T-cell (primary cell): ENCODE measurements around the gene TMEFF1. TPM values are rescaled to one million over a fixed set of nuclear protein-coding genes. Genes with fewer than 3 reads are reported as not detected.

Experiments used
- ATAC-seq, 4 experiments: fragments of 200-7000 bp in 3 of 4; fragments of 150-1000 bp in 1 of 4; cut with Tn5 transposase; replicated peaks in 1 of 4; 1 replicate in 3 of 4; 2 replicates in 1 of 4; pipeline ENCODE4 v1.10.0; 2021; ENCODE audit warnings: moderate library complexity in 3 of 4, mild to moderate bottlenecking in 2 of 4, moderate number of reproducible peaks in 1 of 4
- CTCF ChIA-PET, 2 donors: fragments of 300-600 bp; sonication (Branson Sonifier 250); formaldehyde crosslinking; loops; one replicate each; lab custom pipeline; 2022; ENCODE audit warnings: antibody characterized with exemption in 2 of 2; lab: Charles Lee
- POLR2A ChIA-PET, 2 donors: fragments of 300-600 bp; sonication (Branson Sonifier 250); formaldehyde crosslinking; loops; one replicate each; lab custom pipeline; 2022; ENCODE audit warnings: antibody characterized with exemption in 2 of 2; lab: Charles Lee
- DNase-seq, 35 experiments: peaks; one replicate each; pipeline versions ENCODE4 v3.0.0 to v3.0.0-alpha.2; 2013 to 2023
- H3K27ac ChIP-seq: one replicate; pipeline ENCODE4 v1.5.1; 2013; ENCODE audit warnings: low read length
- H3K27me3 ChIP-seq, 2 experiments: replicated peaks in 1 of 2; 1 replicate in 1 of 2; 2 replicates in 1 of 2; pipeline versions ENCODE4 v1.6.1 to v1.7.0; 2013; ENCODE audit warnings: low read length in 1 of 2, mixed read lengths in 1 of 2; ENCODE audit not compliant: control insufficient read depth in 2 of 2, insufficient read depth in 2 of 2; ENCODE audit errors: extremely low read depth in 1 of 2
- H3K36me3 ChIP-seq, 2 donors: 1 replicate in 1 of 2; 2 replicates in 1 of 2; pipeline versions ENCODE4 v1.6.1 to v1.7.0; 2013; ENCODE audit warnings: low read length in 1 of 2; ENCODE audit not compliant: control insufficient read depth in 2 of 2, insufficient read depth in 1 of 2; ENCODE audit errors: extremely low read depth in 1 of 2
- H3K4me1 ChIP-seq, 2 experiments: 1 replicate in 1 of 2; 2 replicates in 1 of 2; pipeline versions ENCODE4 v1.6.1 to v1.7.0; 2013; ENCODE audit warnings: low read length in 2 of 2, mixed read lengths in 1 of 2; ENCODE audit not compliant: insufficient read depth in 2 of 2, control insufficient read depth in 1 of 2; ENCODE audit errors: extremely low read depth in 1 of 2
- H3K4me3 ChIP-seq, 2 donors: 1 replicate in 1 of 2; 2 replicates in 1 of 2; pipeline versions ENCODE4 v1.5.1 to v1.7.0; 2013; ENCODE audit warnings: mild to moderate bottlenecking in 2 of 2, low read length in 1 of 2, moderate library complexity in 1 of 2; ENCODE audit not compliant: control insufficient read depth in 1 of 2; ENCODE audit errors: extremely low read depth in 1 of 2
- H3K9me3 ChIP-seq: 2 replicates; pipeline ENCODE4 v1.7.0; 2013
- H3K27ac Mint-ChIP-seq, 2 donors: one replicate each; pipeline ENCODE4 v1.8.0; 2020 to 2021; ENCODE audit warnings: mild to moderate bottlenecking in 2 of 2, mixed read lengths in 2 of 2
- H3K27me3 Mint-ChIP-seq, 2 donors: one replicate each; pipeline ENCODE4 v1.8.0; 2021 to 2022; ENCODE audit warnings: mixed read lengths in 2 of 2
- H3K36me3 Mint-ChIP-seq: one replicate; pipeline ENCODE4 v1.8.0; 2021; ENCODE audit warnings: mixed read lengths
- H3K4me1 Mint-ChIP-seq, 3 donors: one replicate each; pipeline ENCODE4 v1.8.0; 2020 to 2022; ENCODE audit warnings: mixed read lengths in 3 of 3, mild to moderate bottlenecking in 1 of 3
- H3K4me3 Mint-ChIP-seq, 3 donors: one replicate each; pipeline ENCODE4 v1.8.0; 2020 to 2022; ENCODE audit warnings: mild to moderate bottlenecking in 3 of 3, mixed read lengths in 3 of 3, moderate library complexity in 3 of 3
- H3K9me3 Mint-ChIP-seq, 3 donors: one replicate each; pipeline ENCODE4 v1.8.0; 2020 to 2022; ENCODE audit warnings: mixed read lengths in 3 of 3
- WGBS: methylation state at CpG from one replicate; pipeline ENCODE4 v1.1.5; 2013; ENCODE audit warnings: missing lambda C conversion rate; ENCODE audit not compliant: insufficient coverage; 5-methylcytosine and 5-hydroxymethylcytosine counted together
- total RNA-seq, 35 experiments: library from RNA in 6 of 35; stranded (reverse) in 6 of 35; fragments of 120-200 nt in 1 of 35; gene quantifications; one replicate each; pipeline versions ENCODE4 v1.2.1 to v1.2.4 and lab custom pipeline; 2013 to 2026

The TMEFF1 gene
- total RNA-seq, 5 donors from 2014 or later (not counting 1 experiment from before 2014, with no cell fraction given) = 0.22 to 0.26 TPM; not detected in 3

DNA sequence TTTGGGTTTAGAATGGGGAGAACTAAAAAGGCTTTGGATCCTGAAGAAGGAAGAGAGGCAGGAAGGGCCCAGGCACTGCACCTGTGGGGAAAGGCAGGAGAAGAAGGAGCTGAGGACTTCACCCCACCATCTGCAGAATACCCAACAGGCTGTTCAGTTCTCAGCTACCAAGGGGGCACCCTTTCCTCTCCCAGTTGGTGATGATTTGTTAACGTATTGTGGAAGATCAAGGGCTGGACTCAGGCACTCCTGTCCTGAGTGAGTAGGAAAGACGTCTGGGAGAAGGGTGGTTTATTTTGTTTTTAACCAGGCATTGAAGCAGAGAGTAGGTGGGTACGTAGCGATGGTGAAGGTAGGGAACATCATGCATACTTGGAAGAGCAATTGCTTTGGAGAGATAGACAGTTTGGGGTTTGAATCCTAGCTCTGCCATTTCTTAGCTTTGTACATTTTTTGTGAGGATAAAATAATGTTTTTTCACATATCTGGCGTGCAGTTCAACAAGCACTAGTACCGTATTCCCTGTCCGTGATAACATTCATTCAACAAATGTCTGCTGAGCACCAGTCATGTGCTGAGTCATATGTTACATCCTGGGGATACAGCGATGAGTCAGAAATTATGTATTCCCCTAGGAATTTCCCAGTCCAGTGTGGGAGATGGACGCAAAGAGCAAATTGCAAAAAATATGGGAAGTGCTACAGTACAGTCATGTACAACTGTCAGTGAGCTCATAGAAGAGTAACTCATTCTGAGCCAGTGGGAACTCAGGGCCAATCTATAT, 43.9 kb upstream of the TMEFF1 start:
- Histone ChIP-seq H3K27ac (no peak overlapping the region), H3K4me3 (no peak overlapping the region), H3K36me3 (no peaks in the 10 kb centered on the region), H3K9me3 (no peaks in the 10 kb centered on the region), H3K27me3 (peaks cover 0 to 3% of the 10 kb centered on the region in 2 experiments), H3K4me1 (peaks cover 5 to 15% of the 10 kb centered on the region in 2 experiments)
- Mint-ChIP-seq H3K9me3 (no peaks in the 10 kb centered on the region), H3K36me3 (no peaks in the 10 kb centered on the region), H3K27ac (peak overlapping the region in 1 of 2 donors; percentile 79), H3K27me3 (no peaks in the 10 kb centered on the region), H3K4me1 (peaks cover 36 to 50% (median 43%) of the 10 kb centered on the region in 3 donors), H3K4me3 (peak overlapping the region in 1 of 3 donors; percentile 26)
- ChIA-PET CTCF (interaction anchor here in 1 of 2 donors (1.1 kb wide), 1 partner anchor 9 kb away, joined by 5 read pairs; no protein-coding TSS in a partner anchor), POLR2A (interaction anchor here in 1 of 2 donors (0.7 kb wide), 1 partner anchor 546 kb away, joined by 3 read pairs; no protein-coding TSS in a partner anchor)
- DNase-seq = no peak
- WGBS = 94% methylated on average over 7 of the region's 9 CpGs
- ATAC-seq = no peak

DNA sequence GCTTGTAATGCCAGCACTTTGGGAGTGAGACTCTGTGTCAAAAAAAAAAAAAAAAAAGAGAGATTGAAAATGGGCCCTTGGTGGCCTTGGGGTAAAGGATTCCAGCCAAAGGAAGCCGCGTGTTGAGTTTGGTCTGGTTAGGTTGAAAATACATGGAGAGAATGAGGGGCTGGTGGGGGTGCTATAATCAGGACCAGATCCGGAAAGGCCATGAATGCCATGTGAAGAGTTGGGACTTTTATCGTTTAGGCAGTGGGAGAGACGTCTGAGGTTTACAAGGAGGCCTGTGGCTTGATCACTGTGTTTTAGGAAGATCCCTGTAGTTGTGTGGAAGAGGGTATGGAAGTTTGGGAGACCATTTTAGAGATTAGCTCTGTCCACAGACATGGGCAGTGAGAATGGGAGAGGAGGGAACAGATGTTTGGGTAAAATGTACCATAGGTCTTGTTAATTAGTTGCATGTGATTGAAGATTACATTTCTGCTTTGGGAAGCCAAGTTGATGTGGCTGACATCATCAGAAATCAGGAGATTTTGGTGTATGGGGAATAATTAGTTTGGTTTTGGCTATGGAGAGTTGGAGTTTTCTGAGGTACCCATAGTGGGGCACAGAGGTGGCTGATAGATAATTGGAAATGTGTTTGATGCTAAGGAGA, 42.5 kb upstream of the TMEFF1 start:
- no peaks in the 10 kb centered on the region for H3K9me3 ChIP-seq
- H3K27me3 ChIP-seq = peaks cover 0 to 3% of the 10 kb centered on the region in 2 experiments
- peak overlapping the region in 1 of 2 donors; percentile 4 for H3K27ac Mint-ChIP-seq
- H3K4me1 ChIP-seq = peaks cover 5 to 15% of the 10 kb centered on the region in 2 experiments
- ChIA-PET POLR2A (interaction anchor here (0.6 to 0.7 kb wide), 2 partner anchors 335 to 970 kb away, joined by 4 to 10 read pairs; no protein-coding TSS in a partner anchor), CTCF (interaction anchor here (0.6 to 0.7 kb wide), 4 partner anchors 88 to 1308 kb away, joined by 3 to 4 read pairs (median 3); no protein-coding TSS in a partner anchor)
- ATAC-seq (no peak), DNase-seq (no peak)
- no peaks in the 10 kb centered on the region for H3K9me3 Mint-ChIP-seq
- no peak overlapping the region for H3K27ac ChIP-seq
- no peak overlapping the region for H3K4me3 ChIP-seq
- H3K4me1 Mint-ChIP-seq = peaks cover 36 to 51% (median 43%) of the 10 kb centered on the region in 3 donors
- no peaks in the 10 kb centered on the region for H3K27me3 Mint-ChIP-seq
- H3K36me3 Mint-ChIP-seq = no peaks in the 10 kb centered on the region
- no peak overlapping the region for H3K4me3 Mint-ChIP-seq
- no peaks in the 10 kb centered on the region for H3K36me3 ChIP-seq
- WGBS = 100% methylated on average over 2 of the region's 5 CpGs

DNA sequence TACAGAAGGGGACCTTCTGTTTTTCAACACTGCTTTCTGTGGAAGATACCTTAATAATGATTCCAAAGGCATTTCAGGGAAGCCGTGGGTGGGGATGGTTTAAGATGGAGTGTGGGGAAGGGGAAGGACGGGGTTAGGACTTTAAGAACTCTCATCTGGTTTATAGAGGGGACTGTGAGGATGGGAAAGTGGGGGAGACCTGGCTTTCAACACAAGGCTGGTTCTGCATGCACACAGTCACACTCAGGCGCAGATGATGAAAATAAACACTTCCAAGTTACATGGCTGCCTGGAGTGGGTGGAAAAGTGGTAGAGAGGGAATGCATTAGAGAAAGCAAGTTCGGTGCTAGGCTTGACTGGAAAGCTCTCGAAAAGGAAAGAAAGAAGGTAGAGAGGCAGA, 41.1 kb upstream of the TMEFF1 start:
- ATAC-seq = no peak
- Mint-ChIP-seq H3K4me3 (no peak overlapping the region), H3K36me3 (peaks cover 2% of the 10 kb centered on the region), H3K27ac (no peak overlapping the region), H3K4me1 (peaks cover 26 to 37% (median 31%) of the 10 kb centered on the region in 3 donors), H3K9me3 (peaks cover 0 to 3% (median 0%) of the 10 kb centered on the region in 3 donors), H3K27me3 (no peaks in the 10 kb centered on the region)
- H3K9me3 ChIP-seq = no peaks in the 10 kb centered on the region
- 89% methylated on average over 3 of the region's 5 CpGs for WGBS
- no peak overlapping the region for H3K4me3 ChIP-seq
- no peaks in the 10 kb centered on the region for H3K27me3 ChIP-seq
- POLR2A ChIA-PET = no interaction called here
- no peak for DNase-seq
- CTCF ChIA-PET = no interaction called here
- H3K4me1 ChIP-seq = peaks cover 5 to 9% of the 10 kb centered on the region in 2 experiments
- no peaks in the 10 kb centered on the region for H3K36me3 ChIP-seq
- H3K27ac ChIP-seq = no peak overlapping the region

DNA sequence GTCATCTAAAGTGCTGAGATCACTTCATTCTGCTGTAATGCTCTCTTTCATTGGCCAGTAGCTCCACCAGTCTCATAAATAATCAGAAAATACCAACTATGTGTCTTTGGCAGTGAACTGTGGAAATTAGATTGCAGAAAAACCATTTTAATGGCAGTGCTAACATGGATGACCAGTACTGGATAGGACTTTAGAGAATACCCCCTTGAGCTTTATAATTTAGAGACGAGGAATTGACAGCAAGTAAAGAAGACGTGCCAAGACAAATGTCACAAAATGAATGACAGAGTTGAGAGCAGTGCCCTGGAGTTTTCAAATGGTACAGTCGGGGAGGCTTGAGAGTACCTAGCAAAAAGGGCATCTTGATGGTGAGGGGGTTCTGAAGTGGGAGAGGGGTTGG, 40.2 kb upstream of the TMEFF1 start:
- no peaks in the 10 kb centered on the region for H3K27me3 ChIP-seq
- H3K27me3 Mint-ChIP-seq = no peaks in the 10 kb centered on the region
- ChIA-PET POLR2A (interaction anchor here in 1 of 2 donors (0.5 to 0.6 kb wide), 2 partner anchors 10 to 81 kb away, joined by 3 read pairs; no protein-coding TSS in a partner anchor), CTCF (no interaction called here)
- no peak overlapping the region for H3K27ac Mint-ChIP-seq
- H3K4me3 ChIP-seq = no peak overlapping the region
- no peak overlapping the region for H3K4me3 Mint-ChIP-seq
- ATAC-seq (no peak), DNase-seq (no peak)
- peaks cover 25 to 36% (median 29%) of the 10 kb centered on the region in 3 donors for H3K4me1 Mint-ChIP-seq
- peaks cover 5% of the 10 kb centered on the region in 2 experiments for H3K4me1 ChIP-seq
- H3K9me3 ChIP-seq = no peaks in the 10 kb centered on the region
- WGBS = 97% methylated on average over 3 of the region's 3 CpGs
- H3K9me3 Mint-ChIP-seq = peaks cover 0 to 3% (median 0%) of the 10 kb centered on the region in 3 donors
- H3K27ac ChIP-seq = no peak overlapping the region
- peaks cover 2% of the 10 kb centered on the region for H3K36me3 Mint-ChIP-seq
- no peaks in the 10 kb centered on the region for H3K36me3 ChIP-seq

DNA sequence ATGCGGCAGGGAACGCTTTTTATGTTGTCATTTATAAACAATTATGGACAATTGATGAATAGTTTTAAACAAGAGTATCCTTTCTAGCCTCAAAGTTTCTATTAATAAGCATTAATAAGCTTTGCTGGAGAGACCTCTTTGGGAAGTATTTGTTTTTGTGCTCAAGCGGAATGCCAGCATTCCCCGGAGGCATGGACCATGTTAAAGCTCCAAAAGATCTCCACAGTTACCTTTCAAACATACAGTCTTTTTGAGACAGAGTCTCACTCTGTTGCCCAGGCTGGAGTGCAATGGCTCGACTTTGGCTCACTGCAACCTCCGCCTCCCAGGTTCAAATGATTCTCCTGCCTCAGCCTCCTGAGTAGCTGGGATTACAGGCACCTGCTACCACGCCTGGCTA, 36.4 kb upstream of the TMEFF1 start:
- H3K4me1 ChIP-seq = no peaks in the 10 kb centered on the region
- no peaks in the 10 kb centered on the region for H3K36me3 ChIP-seq
- no peaks in the 10 kb centered on the region for H3K27me3 ChIP-seq
- H3K4me1 Mint-ChIP-seq = peaks cover 4 to 10% (median 6%) of the 10 kb centered on the region in 3 donors
- H3K27ac ChIP-seq = no peak overlapping the region
- H3K27me3 Mint-ChIP-seq = no peaks in the 10 kb centered on the region
- no peaks in the 10 kb centered on the region for H3K9me3 ChIP-seq
- H3K4me3 Mint-ChIP-seq = no peak overlapping the region
- no peak overlapping the region for H3K27ac Mint-ChIP-seq
- H3K4me3 ChIP-seq = no peak overlapping the region
- POLR2A ChIA-PET = no interaction called here
- ATAC-seq (no peak), DNase-seq (no peak)
- CTCF ChIA-PET = interaction anchor here (1.2 to 1.4 kb wide), 2 partner anchors 10 to 16 kb away, joined by 3 to 4 read pairs; no protein-coding TSS in a partner anchor
- peaks cover 0 to 3% (median 0%) of the 10 kb centered on the region in 3 donors for H3K9me3 Mint-ChIP-seq
- 100% methylated on average over 3 of the region's 7 CpGs for WGBS
- H3K36me3 Mint-ChIP-seq = peaks cover 2% of the 10 kb centered on the region
